ENCODE measurements around the gene MRPL4. TPM values are rescaled to one million over a fixed set of nuclear protein-coding genes. Genes with fewer than 3 reads are reported as not detected.

Gene MRPL4
- total RNA-seq, 1 donor from 2014 or later: 77.0 TPM

GRCh38 chr19:10295305-10295846, 43.4 kb downstream of the MRPL4 start:
- Histone ChIP-seq H3K9me3 (replicated peaks) (no peaks in the 10 kb centered on the region), H3K27me3 (ENCODE audit: low read depth) (peaks cover 81% of the 10 kb centered on the region), H3K36me3 (no peaks in the 10 kb centered on the region), H3K4me1 (peaks cover 43% of the 10 kb centered on the region), H3K4me3 (peak overlapping the region; percentile 54), H3K27ac (replicated peaks) (no peak overlapping the region)
- DNase-seq: no peak
- no peak for TF ChIP-seq CTCF (IDR thresholded peaks at IDR 0.05; ENCODE audit: borderline replicate concordance)
- intact Hi-C loops (cut with micrococcal nuclease): no loop called here

GRCh38 chr19:10295847-10296591, 44.0 kb downstream of the MRPL4 start:
- Histone ChIP-seq H3K9me3 (replicated peaks) (no peaks in the 10 kb centered on the region), H3K4me3 (peak overlapping the region; percentile 54), H3K36me3 (no peaks in the 10 kb centered on the region), H3K4me1 (peaks cover 37% of the 10 kb centered on the region), H3K27me3 (ENCODE audit: low read depth) (peaks cover 78% of the 10 kb centered on the region), H3K27ac (replicated peaks) (no peak overlapping the region)
- DNase-seq: no peak
- no peak for TF ChIP-seq CTCF (IDR thresholded peaks at IDR 0.05; ENCODE audit: borderline replicate concordance)
- intact Hi-C loops (cut with micrococcal nuclease): no loop called here

GRCh38 chr19:10299545-10300458, 47.8 kb downstream of the MRPL4 start:
- Histone ChIP-seq H3K27me3 (ENCODE audit: low read depth) (peaks cover 61% of the 10 kb centered on the region), H3K27ac (replicated peaks) (no peak overlapping the region), H3K9me3 (replicated peaks) (no peaks in the 10 kb centered on the region), H3K4me1 (peaks cover 14% of the 10 kb centered on the region), H3K36me3 (no peaks in the 10 kb centered on the region), H3K4me3 (no peak overlapping the region)
- no peak for DNase-seq
- no peak for TF ChIP-seq CTCF (IDR thresholded peaks at IDR 0.05; ENCODE audit: borderline replicate concordance)
- intact Hi-C loops (cut with micrococcal nuclease): no loop called here

- peaks cover 4% of the 10 kb centered on the region for H3K36me3 ChIP-seq
- no peak overlapping the region for H3K4me3 ChIP-seq
- no peaks in the 10 kb centered on the region for H3K9me3 ChIP-seq (replicated peaks)
- intact Hi-C loops (cut with micrococcal nuclease): no loop called here
- H3K27ac ChIP-seq (replicated peaks): no peak overlapping the region
- peaks cover 24% of the 10 kb centered on the region for H3K27me3 ChIP-seq (ENCODE audit: low read depth)
- TF ChIP-seq CTCF (IDR thresholded peaks at IDR 0.05; ENCODE audit: borderline replicate concordance): no peak
- no peak for DNase-seq
- H3K4me1 ChIP-seq: no peaks in the 10 kb centered on the region
Observed at GRCh38 chr19:10305139-10305806, 53.3 kb downstream of the MRPL4 start.

- no peak overlapping the region for H3K4me3 ChIP-seq
- H3K4me1 ChIP-seq: no peaks in the 10 kb centered on the region
- no peaks in the 10 kb centered on the region for H3K9me3 ChIP-seq (replicated peaks)
- H3K36me3 ChIP-seq: peaks cover 5% of the 10 kb centered on the region
- DNase-seq: no peak
- no peak overlapping the region for H3K27ac ChIP-seq (replicated peaks)
- intact Hi-C loops (cut with micrococcal nuclease): no loop called here
- no peak for TF ChIP-seq CTCF (IDR thresholded peaks at IDR 0.05; ENCODE audit: borderline replicate concordance)
- peaks cover 18% of the 10 kb centered on the region for H3K27me3 ChIP-seq (ENCODE audit: low read depth)
Observed at GRCh38 chr19:10306327-10306726, 54.3 kb downstream of the MRPL4 start.
